Upper lobe of left lung (tissue), 6 donors: Measurements from ENCODE around the gene SENP2. TPM values are rescaled to one million over a fixed set of nuclear protein-coding genes. Genes with fewer than 3 reads are reported as not detected.

Experiments
- ATAC-seq, 2 donors: fragments of 200-7000 bp; cut with Tn5 transposase; one replicate each; pipeline ENCODE4 v1.9.1; 2022; ENCODE audit warnings: mild to moderate bottlenecking in 2 of 2, moderate library complexity in 2 of 2; ENCODE audit not compliant: low FRiP score in 2 of 2
- DNase-seq, 2 donors: peaks; one replicate each; pipeline ENCODE4 v3.0.0-alpha.2; 2019 to 2020
- H3K27ac ChIP-seq, 4 donors: fragments of 200-600 bp; sonication (generic); one replicate each; pipeline ENCODE4 v1.5.1; 2016 to 2019
- H3K27me3 ChIP-seq, 4 donors: fragments of 200-600 bp; sonication (generic); one replicate each; pipeline ENCODE4 v1.5.1; 2017 to 2019
- H3K36me3 ChIP-seq, 4 donors: fragments of 200-600 bp; sonication (generic); one replicate each; pipeline ENCODE4 v1.5.1; 2016 to 2019
- H3K4me1 ChIP-seq, 4 donors: fragments of 200-600 bp; sonication (generic); one replicate each; pipeline ENCODE4 v1.5.1; 2018 to 2019
- H3K4me3 ChIP-seq, 4 donors: fragments of 200-600 bp; sonication (generic); one replicate each; pipeline ENCODE4 v1.5.1; 2017 to 2019; ENCODE audit warnings: mild to moderate bottlenecking in 2 of 4, moderate library complexity in 1 of 4
- H3K9me3 ChIP-seq, 4 donors: fragments of 200-600 bp; sonication (generic); one replicate each; pipeline ENCODE4 v1.5.1; 2018 to 2019
- CTCF ChIP-seq, 6 experiments: fragments of 450-650 bp in 4 of 6; fragments of 200-600 bp in 2 of 6; sonication (generic) in 2 of 6; IDR thresholded peaks; one replicate each; pipeline ENCODE4 v1.5.1; 2016 to 2019; ENCODE audit warnings: antibody characterized with exemption in 6 of 6
- EP300 ChIP-seq, 4 donors: sonication (generic); formaldehyde crosslinking; IDR thresholded peaks; one replicate each; pipeline ENCODE4 v1.5.1; 2017; ENCODE audit warnings: antibody characterized with exemption in 4 of 4, control low read depth in 2 of 4
- POLR2A ChIP-seq, 4 donors: fragments of 450-650 bp; IDR thresholded peaks; one replicate each; pipeline ENCODE4 v1.5.1; 2016 to 2017; ENCODE audit warnings: antibody characterized with exemption in 4 of 4, mild to moderate bottlenecking in 2 of 4
- POLR2AphosphoS5 ChIP-seq, 2 donors: sonication (generic); formaldehyde crosslinking; IDR thresholded peaks; one replicate each; pipeline ENCODE4 v1.5.1; 2017; ENCODE audit warnings: antibody characterized with exemption in 2 of 2
- WGBS, 2 donors: methylation state at CpG; one replicate each; pipeline ENCODE4 v1.1.5; 2017 to 2018; 5-methylcytosine and 5-hydroxymethylcytosine counted together
- total RNA-seq, 6 donors: library from RNA; depleted of rRNA in 4 of 6; stranded (reverse); fragments of >200 nt in 4 of 6; gene quantifications; one replicate each; pipeline versions ENCODE4 v1.1.0 to v1.2.1, GENCODE V29; 2016 to 2021
- donor health status: DM: no; HTN: no; CAD: no; lungs with moderate emphysema.
- donor health status: DM: no; HTN: yes; CAD: no; lungs with severe emphysema.

Gene SENP2
- total RNA-seq, 6 donors from 2014 or later = 18.9 to 42.2 (median 31.6) TPM

- no peak for DNase-seq
- TF ChIP-seq POLR2A (IDR thresholded peaks at IDR 0.05) = no peak
- TF ChIP-seq POLR2AphosphoS5 (IDR thresholded peaks at IDR 0.05) = no peak
- no peak for TF ChIP-seq CTCF (IDR thresholded peaks at IDR 0.05)
- TF ChIP-seq EP300 (IDR thresholded peaks at IDR 0.05) = no peak
- WGBS, 2 donors = 2 to 10% methylated on average over 1 to 7 of the region's 7 CpGs
- Histone ChIP-seq H3K9me3 (no peaks in the 10 kb centered on the region), H3K27me3 (no peaks in the 10 kb centered on the region), H3K36me3 (peaks cover 0 to 13% (median 8%) of the 10 kb centered on the region in 4 donors), H3K4me3 (peak overlapping the region; percentile 59 to 99 (median 80)), H3K27ac (peak overlapping the region; percentile 96 to 97 (median 96)), H3K4me1 (peaks cover 16 to 38% (median 25%) of the 10 kb centered on the region in 4 donors)
- ATAC-seq = no peak
Measured at GRCh38 chr3:185586686-185587039, 568 bp downstream of the SENP2 start.

GRCh38 chr3:185594073-185594472 lies 8.0 kb downstream of the SENP2 start:
- Histone ChIP-seq H3K27ac (no peak overlapping the region), H3K27me3 (no peaks in the 10 kb centered on the region), H3K4me1 (peaks cover 0 to 13% (median 3%) of the 10 kb centered on the region in 4 donors), H3K4me3 (no peak overlapping the region), H3K9me3 (no peaks in the 10 kb centered on the region), H3K36me3 (peaks cover 4 to 64% (median 27%) of the 10 kb centered on the region in 4 donors)
- WGBS, 2 donors = 66 to 69% methylated on average over 3 of the region's 3 CpGs
- no peak for DNase-seq
- no peak for ATAC-seq
- TF ChIP-seq EP300 (IDR thresholded peaks at IDR 0.05) (no peak), CTCF (IDR thresholded peaks at IDR 0.05) (no peak), POLR2AphosphoS5 (IDR thresholded peaks at IDR 0.05) (no peak)

- 70 to 83% methylated on average over 4 of the region's 4 CpGs for WGBS, 2 donors
- H3K36me3 ChIP-seq = peaks cover 5 to 71% (median 30%) of the 10 kb centered on the region in 4 donors
- no peaks in the 10 kb centered on the region for H3K9me3 ChIP-seq
- no peaks in the 10 kb centered on the region for H3K4me1 ChIP-seq
- ATAC-seq (peak in 1 of 2 donors; percentile 39), DNase-seq (no peak)
- H3K27me3 ChIP-seq = no peaks in the 10 kb centered on the region
- no peak overlapping the region for H3K4me3 ChIP-seq
- TF ChIP-seq EP300 (IDR thresholded peaks at IDR 0.05) (no peak), POLR2AphosphoS5 (IDR thresholded peaks at IDR 0.05) (no peak), POLR2A (IDR thresholded peaks at IDR 0.05) (no peak), CTCF (IDR thresholded peaks at IDR 0.05) (no peak)
- H3K27ac ChIP-seq = peak overlapping the region in 1 of 4 donors; percentile 3
Measured at GRCh38 chr3:185595526-185595925, 9.4 kb downstream of the SENP2 start.

GRCh38 chr3:185605566-185605965 lies 19.5 kb downstream of the SENP2 start:
- Histone ChIP-seq H3K27me3 (no peaks in the 10 kb centered on the region), H3K36me3 (peaks cover 27 to 91% (median 67%) of the 10 kb centered on the region in 4 donors), H3K4me1 (no peaks in the 10 kb centered on the region), H3K4me3 (no peak overlapping the region), H3K9me3 (no peaks in the 10 kb centered on the region), H3K27ac (no peak overlapping the region)
- ATAC-seq (no peak), DNase-seq (no peak)
- TF ChIP-seq POLR2A (IDR thresholded peaks at IDR 0.05) (no peak), POLR2AphosphoS5 (IDR thresholded peaks at IDR 0.05) (no peak), CTCF (IDR thresholded peaks at IDR 0.05) (no peak), EP300 (IDR thresholded peaks at IDR 0.05) (no peak)

GRCh38 chr3:185606196-185606595 lies 20.1 kb downstream of the SENP2 start:
- no peak overlapping the region for H3K27ac ChIP-seq
- DNase-seq = no peak
- WGBS, 2 donors = 86 to 92% methylated on average over 4 of the region's 4 CpGs
- no peaks in the 10 kb centered on the region for H3K27me3 ChIP-seq
- no peak overlapping the region for H3K4me3 ChIP-seq
- TF ChIP-seq EP300 (IDR thresholded peaks at IDR 0.05) (no peak), POLR2A (IDR thresholded peaks at IDR 0.05) (no peak), POLR2AphosphoS5 (IDR thresholded peaks at IDR 0.05) (no peak), CTCF (IDR thresholded peaks at IDR 0.05) (no peak)
- H3K4me1 ChIP-seq = no peaks in the 10 kb centered on the region
- H3K36me3 ChIP-seq = peaks cover 26 to 91% (median 68%) of the 10 kb centered on the region in 4 donors
- ATAC-seq = no peak
- no peaks in the 10 kb centered on the region for H3K9me3 ChIP-seq
